NT2/D1 (cell line): Measurements from ENCODE around the gene IQSEC1.

Experiments
- DNase-seq: peaks from one replicate; pipeline ENCODE4 v3.0.0-alpha.2; 2011; ENCODE audit warnings: low read depth, low spot score
- H3K27me3 ChIP-seq: 2 replicates; pipeline ENCODE4 v1.6.0; 2011; ENCODE audit warnings: mild to moderate bottlenecking; ENCODE audit not compliant: insufficient read length, insufficient read depth
- H3K36me3 ChIP-seq: 2 replicates; pipeline ENCODE4 v1.6.1; 2011; ENCODE audit warnings: mild to moderate bottlenecking, low read length, mixed read lengths; ENCODE audit not compliant: insufficient read depth, insufficient read length
- H3K4me1 ChIP-seq: 2 replicates; pipeline ENCODE4 v1.5.1; 2011; ENCODE audit not compliant: insufficient read depth, insufficient read length
- H3K4me3 ChIP-seq: 2 replicates; pipeline ENCODE4 v1.5.1; 2011; ENCODE audit warnings: low read depth; ENCODE audit not compliant: insufficient read length
- H3K9ac ChIP-seq: 2 replicates; pipeline ENCODE4 v1.6.0; 2011; ENCODE audit warnings: low read depth; ENCODE audit not compliant: insufficient read length
- H3K9me3 ChIP-seq: 2 replicates; pipeline ENCODE4 v1.5.1; 2011; ENCODE audit warnings: mild to moderate bottlenecking, low read length; ENCODE audit not compliant: insufficient read depth
- SUZ12 ChIP-seq: IDR thresholded peaks from 2 replicates; pipeline ENCODE4 v1.6.1; 2011; ENCODE audit not compliant: insufficient read length, insufficient read depth; ENCODE audit errors: extremely low read depth
- YY1 ChIP-seq: IDR thresholded peaks from 2 replicates; pipeline ENCODE4 v1.6.1; 2011; ENCODE audit not compliant: insufficient read length, insufficient read depth
- ZNF274 ChIP-seq: IDR thresholded peaks from 2 replicates; pipeline ENCODE4 v1.6.1; 2011; ENCODE audit warnings: mild to moderate bottlenecking, low read depth, low read length

IQSEC1 gene

DNA sequence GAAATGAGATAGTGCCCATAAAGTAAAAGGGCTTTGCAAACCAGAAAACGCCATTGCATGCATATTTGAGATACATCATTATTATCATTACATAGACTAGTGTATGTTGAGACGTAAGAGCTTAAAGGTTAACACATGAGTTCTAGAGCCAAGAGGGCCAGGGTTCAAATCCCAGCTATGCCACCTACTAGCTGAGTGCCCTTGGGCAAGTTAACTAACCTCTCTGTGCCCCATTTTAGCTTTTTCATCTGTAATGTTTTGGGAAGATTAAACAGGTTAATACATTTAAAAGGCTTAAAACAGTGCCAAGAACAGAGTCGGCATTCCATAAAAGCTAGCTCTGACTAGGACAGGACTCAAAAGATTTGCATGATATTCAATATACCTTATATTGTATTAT is 22.8 kb downstream of the IQSEC1 start:
- no peak for DNase-seq
- Histone ChIP-seq H3K4me3 (no peak overlapping the region), H3K9me3 (no peaks in the 10 kb centered on the region), H3K27me3 (peaks cover 2% of the 10 kb centered on the region), H3K4me1 (peaks cover 10% of the 10 kb centered on the region), H3K36me3 (no peaks in the 10 kb centered on the region), H3K9ac (no peak overlapping the region)
- TF ChIP-seq ZNF274 (no peak), YY1 (no peak), SUZ12 (no peak)

DNA sequence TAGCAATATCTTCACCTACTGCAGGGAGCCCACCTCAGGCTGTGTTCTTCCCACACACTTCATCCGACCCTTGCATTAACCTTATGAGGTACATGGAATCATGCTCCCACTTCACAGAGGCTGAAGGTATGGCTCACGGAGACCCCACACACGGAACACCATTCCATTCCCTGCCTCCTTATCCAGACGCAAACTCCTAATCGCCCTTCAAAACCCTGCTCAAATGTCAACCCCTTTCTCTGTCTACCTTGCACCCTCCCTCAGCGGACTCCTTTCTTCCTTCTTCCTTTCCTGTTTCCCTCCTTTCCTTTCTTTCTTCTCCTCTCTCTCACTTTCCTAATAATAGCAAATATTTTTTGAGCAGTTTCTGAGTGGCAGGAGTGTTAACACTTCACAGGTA is 23.8 kb downstream of the IQSEC1 start:
- no peaks in the 10 kb centered on the region for H3K36me3 ChIP-seq
- H3K4me1 ChIP-seq = peaks cover 18% of the 10 kb centered on the region
- H3K27me3 ChIP-seq = peaks cover 2% of the 10 kb centered on the region
- TF ChIP-seq YY1 = no peak
- TF ChIP-seq ZNF274 = no peak
- no peak for TF ChIP-seq SUZ12
- H3K9me3 ChIP-seq = no peaks in the 10 kb centered on the region
- no peak overlapping the region for H3K9ac ChIP-seq
- no peak for DNase-seq
- H3K4me3 ChIP-seq = no peak overlapping the region

DNA sequence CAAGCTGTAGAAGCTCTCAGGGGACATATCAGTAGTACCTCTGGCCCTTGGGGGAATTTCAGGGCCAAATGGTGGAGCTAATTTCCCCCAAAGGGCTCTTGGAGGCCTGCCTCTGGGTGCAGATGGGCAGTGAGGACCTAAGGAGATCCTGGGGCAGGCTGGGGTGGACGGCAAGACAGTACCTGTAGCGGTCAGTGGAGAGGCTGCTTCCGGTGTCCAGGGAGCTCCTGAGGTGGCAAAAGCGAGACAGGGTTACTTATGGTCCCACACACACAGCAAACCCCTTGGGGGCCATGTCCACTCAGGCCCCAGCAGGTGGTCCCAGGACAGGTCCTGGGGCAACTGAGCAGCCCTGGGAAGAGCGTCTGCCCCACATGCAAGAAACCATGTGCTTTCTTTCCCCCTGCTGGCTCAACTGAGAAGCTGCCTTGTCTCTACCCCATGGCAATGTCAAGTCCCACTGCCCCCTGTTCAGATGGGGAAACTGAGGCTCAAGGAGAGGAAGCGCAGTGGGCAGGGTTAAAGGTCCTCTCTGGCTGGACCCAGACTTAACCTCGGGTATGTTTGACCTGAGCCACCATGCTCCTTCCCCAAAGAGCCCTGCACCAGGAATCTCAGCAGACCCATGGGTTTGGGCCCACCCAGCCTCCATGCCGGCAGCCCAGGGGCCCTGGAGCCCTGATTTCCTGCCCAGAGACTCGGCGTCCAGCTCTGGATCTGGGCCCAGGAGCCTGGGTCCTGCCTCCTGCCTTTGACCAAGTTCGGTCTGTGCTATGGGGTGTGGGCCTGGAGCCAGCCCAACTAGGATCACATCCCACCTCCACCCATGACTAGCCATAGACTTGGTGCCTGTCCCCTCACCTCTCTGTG is 25.7 kb downstream of the IQSEC1 start:
- Histone ChIP-seq H3K9ac (no peak overlapping the region), H3K9me3 (no peaks in the 10 kb centered on the region), H3K36me3 (no peaks in the 10 kb centered on the region), H3K4me1 (peaks cover 34% of the 10 kb centered on the region), H3K27me3 (no peaks in the 10 kb centered on the region), H3K4me3 (no peak overlapping the region)
- no peak for DNase-seq
- TF ChIP-seq YY1 (no peak), ZNF274 (no peak), SUZ12 (no peak)

DNA sequence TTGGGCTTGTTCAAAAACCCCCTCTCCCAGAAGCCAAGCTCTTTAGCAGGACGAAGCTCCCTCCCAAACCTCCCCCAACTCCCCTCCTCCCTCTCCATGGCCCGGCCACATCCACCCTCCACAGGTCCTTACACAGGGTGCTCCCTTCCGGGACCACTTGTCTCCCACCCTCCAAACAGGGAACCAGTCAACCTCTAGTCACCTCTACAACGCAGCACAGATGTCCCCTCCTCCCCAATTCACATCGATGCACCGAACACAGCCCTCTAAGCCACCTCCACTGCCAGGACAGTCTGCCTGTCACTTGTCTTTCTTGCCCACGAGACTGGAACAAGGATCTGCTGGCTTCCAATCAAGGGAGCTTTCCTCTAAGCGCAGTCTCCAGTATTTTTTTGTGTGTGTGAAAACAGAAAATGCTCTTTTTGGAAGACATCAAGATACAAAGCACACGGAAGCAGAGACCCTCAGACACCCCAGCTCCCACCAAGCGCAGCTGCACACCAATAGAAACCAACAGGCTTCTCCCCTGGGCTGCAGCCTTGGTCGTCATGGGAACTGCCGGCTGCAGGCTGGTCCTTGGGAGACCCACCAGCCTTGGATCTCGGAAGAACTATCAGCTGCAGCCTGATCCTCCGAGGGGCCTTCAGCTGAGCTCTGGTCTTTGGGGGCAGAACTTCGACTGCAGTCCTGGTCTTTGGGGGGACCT is 26.5 kb downstream of the IQSEC1 start:
- Histone ChIP-seq H3K9me3 (no peaks in the 10 kb centered on the region), H3K36me3 (no peaks in the 10 kb centered on the region), H3K4me3 (no peak overlapping the region), H3K27me3 (no peaks in the 10 kb centered on the region), H3K4me1 (peaks cover 42% of the 10 kb centered on the region), H3K9ac (no peak overlapping the region)
- TF ChIP-seq YY1 (no peak), SUZ12 (no peak), ZNF274 (no peak)
- DNase-seq = no peak

DNA sequence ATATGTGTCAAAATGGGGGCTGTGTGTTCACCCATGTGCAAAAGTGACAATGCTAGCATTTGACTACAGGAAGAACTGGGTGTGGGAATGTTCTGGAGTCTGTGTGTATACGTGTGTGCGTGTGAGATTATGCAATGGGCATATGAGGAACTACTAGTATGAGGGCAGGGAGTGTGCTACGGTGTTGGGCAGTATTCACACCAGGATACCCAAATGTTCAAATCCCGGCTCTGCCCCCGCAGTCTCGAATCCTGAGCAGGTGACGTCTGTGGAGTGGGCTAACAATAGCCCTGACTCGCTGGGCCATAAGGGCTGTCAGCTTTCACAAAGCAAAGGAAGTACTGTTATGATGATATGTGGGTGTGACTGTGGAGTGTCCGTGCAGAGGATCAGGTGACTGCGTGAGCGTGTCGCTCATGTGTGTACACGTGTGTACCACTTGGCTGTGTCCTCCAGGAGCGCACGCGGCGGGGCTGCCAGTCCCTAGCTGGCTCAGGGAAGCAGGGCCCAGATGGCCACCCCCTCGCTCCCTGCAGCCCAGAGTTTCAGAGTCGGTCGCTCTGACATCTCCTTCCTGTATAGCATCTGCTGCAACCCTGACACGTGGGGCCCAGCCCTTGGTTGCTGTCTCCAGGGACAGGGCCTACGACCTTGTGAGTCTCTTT is 27.2 kb downstream of the IQSEC1 start:
- H3K27me3 ChIP-seq = no peaks in the 10 kb centered on the region
- DNase-seq = no peak
- H3K9ac ChIP-seq = no peak overlapping the region
- no peaks in the 10 kb centered on the region for H3K9me3 ChIP-seq
- no peak overlapping the region for H3K4me3 ChIP-seq
- H3K36me3 ChIP-seq = no peaks in the 10 kb centered on the region
- H3K4me1 ChIP-seq = peaks cover 44% of the 10 kb centered on the region
- TF ChIP-seq YY1 (no peak), ZNF274 (no peak), SUZ12 (no peak)

DNA sequence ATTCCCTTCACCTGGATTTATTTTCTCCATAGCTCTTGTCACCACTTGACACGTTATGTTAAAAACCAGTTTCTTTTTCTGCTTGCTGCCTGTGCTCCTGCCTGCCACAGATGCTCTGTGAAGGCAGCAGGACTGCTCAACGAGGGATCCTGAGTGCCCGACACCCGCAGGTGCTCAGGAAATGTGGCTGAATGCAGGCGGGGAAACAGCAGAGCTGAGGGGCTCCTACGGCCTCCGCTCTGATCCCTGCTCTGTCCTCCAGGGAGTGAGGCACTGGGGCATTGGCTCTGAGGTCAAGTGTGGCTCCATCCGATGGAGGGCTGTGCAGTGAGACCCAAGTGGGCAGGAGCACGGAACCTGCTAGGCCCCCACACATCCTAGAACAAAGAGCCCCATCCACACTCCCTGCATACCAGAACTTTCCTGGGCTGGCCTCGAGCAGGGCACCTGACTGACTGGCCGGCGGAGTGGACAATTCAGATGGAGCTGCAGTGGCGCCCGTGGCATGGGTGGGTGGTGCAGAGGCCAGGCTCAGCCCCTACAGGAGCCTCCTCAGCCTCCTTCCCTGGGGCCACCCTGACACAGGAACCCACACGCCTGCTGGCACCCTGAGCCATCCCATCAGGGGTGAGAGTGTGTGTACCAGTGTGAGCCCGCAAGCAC is 27.9 kb downstream of the IQSEC1 start:
- Histone ChIP-seq H3K4me3 (no peak overlapping the region), H3K36me3 (no peaks in the 10 kb centered on the region), H3K4me1 (peaks cover 51% of the 10 kb centered on the region), H3K9ac (no peak overlapping the region), H3K9me3 (no peaks in the 10 kb centered on the region), H3K27me3 (no peaks in the 10 kb centered on the region)
- no peak for DNase-seq
- TF ChIP-seq ZNF274 = no peak
- no peak for TF ChIP-seq SUZ12
- no peak for TF ChIP-seq YY1
